Measurements from ENCODE around the gene CENPB.

Gene CENPB

DNA sequence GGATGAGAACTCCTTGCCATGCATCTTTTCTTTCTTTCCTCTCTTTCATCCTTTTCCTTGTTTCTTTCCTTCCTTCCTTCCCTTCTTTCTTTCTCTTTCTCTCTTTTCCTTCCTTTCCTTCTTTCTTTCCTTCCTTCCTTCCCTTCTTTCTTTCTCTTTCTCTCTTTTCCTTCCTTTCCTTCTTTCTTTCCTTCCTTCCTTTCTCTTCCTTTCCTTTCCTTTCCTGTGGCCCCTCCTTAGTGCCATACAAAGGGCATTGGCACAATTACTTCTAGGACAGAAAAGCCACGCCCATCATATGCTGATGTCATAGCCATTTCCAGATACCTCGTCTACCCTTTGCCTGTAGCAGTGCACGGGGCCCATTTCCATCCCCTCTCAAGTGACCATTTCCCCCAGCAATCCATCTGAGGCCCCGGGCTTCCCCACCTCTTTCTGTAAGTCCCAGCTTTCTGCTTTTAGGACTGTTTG lies 2.2 kb upstream of the CENPB start:
- DNase-seq (ENCODE audit: low read depth): no peak

- no peak for DNase-seq (ENCODE audit: low read depth)
Observed at GRCh38 chr20:3787324-3788014, 929 bp upstream of the CENPB start.

- DNase-seq (ENCODE audit: low read depth): peak; percentile 58
Observed at GRCh38 chr20:3786126-3786484, 435 bp downstream of the CENPB start.

DNA sequence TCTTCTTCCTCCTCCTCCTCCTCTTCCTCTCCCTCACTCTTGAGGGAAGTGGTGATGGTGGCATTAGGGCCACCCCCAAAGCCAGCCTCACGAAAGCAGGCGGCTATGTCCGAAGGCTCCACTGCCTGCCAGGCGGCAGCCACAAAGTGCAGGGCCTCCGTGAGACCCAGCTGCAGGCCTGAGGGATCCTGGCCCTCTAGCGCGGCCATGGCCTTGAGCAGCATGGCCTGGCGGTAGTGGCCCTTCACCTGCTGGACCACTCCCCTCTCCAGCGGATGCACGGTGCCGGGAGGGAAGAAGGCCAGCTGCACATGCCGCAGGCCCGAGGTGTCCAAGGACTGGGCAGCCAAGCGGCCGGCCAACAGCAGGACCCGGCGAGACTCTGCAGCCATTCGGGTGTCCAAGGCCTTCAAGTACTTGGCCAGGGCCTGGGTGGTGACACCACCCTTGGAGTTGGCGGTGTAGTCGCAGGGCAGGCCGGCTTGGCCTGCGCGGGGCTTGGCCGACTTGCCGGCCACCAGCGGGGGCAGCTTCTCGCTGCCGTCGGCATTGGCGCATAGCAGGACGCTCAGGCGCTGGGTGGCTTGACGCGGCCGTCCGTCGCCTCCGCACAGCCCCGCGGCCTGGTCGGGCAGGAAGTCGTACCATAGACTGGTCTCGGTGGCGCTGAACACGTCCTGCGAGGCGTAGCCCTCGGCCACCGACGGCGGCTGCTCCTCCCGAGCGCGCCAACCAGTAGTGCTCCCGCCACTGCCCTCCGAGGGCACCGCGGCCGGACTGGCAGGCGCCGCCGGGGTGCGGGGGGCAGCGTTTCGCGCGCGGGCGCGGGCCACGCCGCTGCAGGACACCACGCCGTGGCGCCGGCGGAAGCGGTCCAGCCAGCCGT lies 1.1 kb downstream of the CENPB start:
- DNase-seq (ENCODE audit: low read depth): no peak

- no peak for DNase-seq (ENCODE audit: low read depth)
Observed at GRCh38 chr20:3784863-3785239, 1.7 kb downstream of the CENPB start.

DNA sequence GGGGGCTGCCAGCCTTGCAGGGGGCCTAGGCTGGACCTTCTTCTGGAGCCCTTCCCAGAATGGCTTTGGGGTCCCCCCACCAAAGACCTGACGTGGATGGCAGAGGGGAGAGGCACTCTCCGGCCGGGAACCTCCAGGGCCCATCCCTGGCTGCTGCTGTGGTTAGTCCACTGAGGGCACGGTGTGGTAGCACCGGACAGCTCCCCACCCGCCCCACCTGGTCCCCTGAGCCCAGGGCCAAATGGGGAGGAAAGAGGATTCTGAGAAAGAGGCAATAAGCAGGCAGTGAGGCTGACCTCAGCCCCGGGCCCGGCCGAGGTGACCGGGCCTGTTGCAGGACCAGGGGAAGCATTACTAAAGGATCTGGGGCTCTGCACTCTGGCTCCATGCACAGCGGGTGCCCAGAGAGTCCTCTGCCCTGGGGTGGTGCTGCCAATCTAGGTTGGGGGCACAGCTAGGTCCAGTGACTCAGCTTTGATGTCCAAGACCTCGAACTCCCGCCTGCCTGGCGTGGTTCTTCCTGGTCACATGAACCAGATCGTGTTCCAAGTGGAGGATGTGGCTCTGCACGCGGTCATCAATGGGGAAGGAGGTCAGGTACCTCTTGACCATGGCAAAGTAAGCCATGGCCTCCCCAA lies 2.2 kb downstream of the CENPB start:
- DNase-seq (ENCODE audit: low read depth): peak; percentile 43

DNA sequence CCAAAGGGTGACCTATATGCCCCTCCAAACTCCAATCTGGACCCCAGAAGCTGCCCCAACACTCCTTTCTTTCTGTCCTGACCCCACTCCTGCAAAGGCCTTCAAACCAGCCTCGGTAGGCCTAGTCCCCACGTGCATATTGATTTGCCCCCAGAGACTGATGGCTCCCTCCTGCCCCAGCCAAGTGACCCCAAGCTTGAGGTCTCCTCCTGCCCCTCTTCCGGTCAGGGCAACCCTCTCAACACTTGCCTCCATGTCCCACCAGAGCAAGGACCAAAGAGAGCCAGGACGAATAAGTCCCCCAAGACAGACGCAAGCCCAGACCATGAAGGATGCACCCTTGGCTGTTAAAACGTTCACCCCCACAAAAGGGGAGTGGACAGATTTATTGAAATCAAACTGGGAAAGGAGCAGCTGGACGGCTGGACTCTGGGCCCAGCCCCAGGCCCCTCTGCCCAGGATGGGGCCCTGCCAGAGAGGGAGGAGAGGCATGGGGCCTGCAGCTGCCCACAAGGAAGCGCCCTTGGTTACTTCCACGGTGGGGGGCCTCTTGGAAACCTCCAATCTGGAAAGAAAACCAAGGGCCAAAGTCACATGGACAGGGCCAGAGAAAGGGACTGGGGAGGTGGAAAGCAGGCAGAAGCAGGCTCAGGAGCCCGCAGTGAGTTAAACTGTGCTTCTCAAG lies 2.9 kb downstream of the CENPB start:
- DNase-seq (ENCODE audit: low read depth): no peak

- DNase-seq (ENCODE audit: low read depth): no peak
Observed at GRCh38 chr20:3783068-3783489, 3.5 kb downstream of the CENPB start.

DNA sequence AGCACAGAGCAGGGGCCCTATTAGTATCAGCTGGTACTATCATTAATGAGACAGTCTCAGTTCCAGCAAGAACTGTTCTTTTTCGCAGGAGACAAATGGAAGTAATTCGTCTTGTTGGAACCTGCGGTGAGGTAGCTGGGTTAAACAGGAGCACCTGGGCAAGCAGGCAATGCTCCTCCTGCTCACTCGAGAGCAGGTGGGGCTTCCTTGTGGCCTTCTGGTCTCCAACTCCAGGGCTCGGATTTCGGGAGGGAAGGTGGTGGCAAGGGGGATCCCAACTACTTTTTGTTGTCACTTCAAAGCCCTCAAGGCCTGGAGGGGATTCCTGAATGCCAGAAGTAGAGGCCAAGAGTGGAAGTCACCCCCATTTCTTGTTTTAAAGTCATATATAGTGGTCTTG lies 3.9 kb downstream of the CENPB start:
- DNase-seq (ENCODE audit: low read depth): no peak

DNA sequence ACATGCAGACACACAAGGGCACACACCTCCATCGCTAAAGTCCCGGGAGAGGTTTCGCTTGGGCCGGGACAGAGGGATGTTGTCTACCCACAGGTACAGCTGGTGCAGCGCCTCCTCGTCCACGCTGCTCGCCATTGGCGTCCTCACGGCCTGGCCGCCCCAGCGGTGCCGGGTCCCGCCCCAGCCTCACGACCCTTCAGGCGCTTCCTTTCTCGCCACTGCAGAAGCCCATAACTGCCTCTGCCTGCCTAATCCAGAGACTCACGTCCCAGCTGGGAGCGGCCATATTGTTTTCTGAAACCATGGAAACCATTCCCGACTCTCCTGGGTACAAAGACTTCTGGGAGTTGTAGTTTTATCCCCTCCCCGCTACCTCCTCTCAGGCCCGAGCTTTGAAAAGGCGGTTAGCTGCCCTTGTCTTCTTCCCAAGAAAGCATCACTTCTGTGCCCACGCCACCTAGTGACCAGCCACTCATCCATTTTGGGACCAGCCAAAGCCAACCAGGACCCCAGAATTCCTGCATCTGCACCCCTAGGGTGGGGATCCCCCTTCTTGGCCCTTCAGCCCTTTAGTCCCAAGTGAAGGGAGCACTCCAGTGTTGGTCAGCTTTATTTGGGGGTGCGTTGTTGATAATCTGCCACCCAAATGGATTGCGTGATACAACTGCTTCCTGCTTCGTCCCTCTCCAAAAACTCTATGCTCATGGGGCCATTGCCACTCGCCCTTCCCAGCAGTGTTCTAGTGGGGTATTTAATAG lies 5.2 kb downstream of the CENPB start, which contains the start of gene SPEF1:
Gene SPEF1, minus strand, starts transcription at position 296 of the 758 bp plus-strand sequence. Its CDS starts 161 bp downstream, at position 135.
- peak; percentile 91 for DNase-seq (ENCODE audit: low read depth)

DNA sequence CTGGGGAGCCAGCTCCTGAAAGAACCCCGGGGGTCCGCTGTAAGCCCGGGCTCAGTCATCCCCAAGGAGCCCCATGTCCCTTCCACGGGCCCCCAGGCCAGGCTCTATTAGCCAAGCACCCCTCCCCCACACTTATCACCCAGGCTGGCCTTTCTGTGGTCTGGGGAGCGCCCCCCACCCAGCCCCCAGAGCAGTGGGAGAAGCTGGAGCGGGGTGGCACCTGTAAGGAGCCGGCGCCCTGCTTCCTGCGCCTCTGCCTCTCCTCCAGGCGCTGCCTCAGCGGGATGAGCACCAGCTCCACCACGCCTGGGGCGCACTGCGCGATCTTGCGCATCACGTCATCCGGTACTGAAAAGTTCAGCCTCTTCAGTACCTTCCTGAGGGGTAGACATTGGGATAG lies 7.6 kb downstream of the CENPB start:
- no peak for DNase-seq (ENCODE audit: low read depth)

GRCh38 chr20:3777716-3778629 lies 8.6 kb downstream of the CENPB start:
- DNase-seq (ENCODE audit: low read depth): peak; percentile 41

DNA sequence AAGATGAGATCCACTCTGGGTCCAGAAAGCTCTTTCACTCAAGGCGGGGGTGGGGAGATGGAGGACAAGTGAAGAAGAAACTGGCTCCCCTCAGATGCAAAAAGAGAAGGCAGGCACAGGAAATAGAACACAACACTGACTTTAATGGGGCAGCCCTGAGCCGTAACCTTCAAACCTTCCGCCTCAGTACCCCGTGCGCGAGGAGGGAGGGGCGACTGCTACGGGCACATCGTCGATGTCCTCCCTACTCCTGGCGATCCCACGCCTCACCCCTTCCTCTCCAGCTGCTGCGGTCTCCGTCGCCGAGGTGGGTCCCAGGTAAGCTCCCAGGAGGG lies 9.2 kb downstream of the CENPB start:
- no peak for DNase-seq (ENCODE audit: low read depth)

DNA sequence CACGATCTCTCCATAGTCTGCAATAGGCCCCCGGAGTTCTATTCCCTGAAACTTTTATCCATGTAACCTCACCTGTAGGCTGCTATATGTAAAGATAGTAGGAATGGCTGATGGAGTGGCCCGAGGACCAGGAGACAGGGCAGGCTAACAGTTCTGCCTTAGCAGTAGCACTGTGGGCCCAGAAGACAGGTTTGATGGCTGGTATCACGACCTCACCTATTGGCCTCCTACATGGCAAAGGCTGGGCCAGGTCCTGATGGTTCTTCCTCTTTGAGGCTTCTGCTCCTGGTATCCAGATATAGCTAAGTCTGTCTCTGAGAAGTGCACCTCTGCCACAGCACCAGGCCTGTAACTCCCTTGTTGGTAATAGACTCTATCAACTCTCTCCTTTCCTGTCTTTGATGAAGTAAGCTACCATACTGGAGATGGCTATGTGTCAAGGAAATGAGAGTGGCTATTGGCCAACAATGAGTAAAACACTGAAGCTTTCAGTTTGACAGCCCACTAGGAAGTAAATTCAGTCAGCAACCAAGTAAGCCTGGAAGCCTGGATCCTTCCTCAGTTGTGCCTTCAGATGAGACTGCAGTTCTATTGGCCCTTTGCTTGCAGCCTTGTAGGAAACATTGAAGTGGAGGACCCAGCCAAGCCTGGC lies 11.0 kb downstream of the CENPB start:
- DNase-seq (ENCODE audit: low read depth): no peak

DNA sequence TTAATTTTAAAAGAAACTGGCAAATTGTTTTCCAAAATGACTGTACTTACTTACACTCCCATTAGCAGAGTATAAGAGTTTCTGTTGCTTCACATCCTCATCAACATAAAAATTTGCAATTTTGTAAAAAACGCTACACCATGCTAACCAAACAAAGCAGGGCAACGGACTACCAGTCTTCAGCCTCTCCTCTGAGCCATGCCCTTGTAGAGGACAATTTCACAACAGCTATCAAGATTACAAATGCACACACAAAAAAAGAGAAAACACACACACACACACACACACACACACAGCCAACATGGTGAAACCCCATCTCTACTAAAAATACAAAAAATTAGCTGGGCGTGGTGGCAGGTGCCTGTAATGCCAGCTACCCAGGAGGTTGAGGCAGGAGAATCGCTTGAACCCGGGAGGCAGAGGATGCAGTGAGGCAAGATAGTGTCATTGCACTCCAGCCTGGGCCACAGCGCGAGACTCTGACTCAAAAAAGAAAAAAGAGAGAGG lies 14.9 kb downstream of the CENPB start:
- DNase-seq (ENCODE audit: low read depth): peak; percentile 23

DNA sequence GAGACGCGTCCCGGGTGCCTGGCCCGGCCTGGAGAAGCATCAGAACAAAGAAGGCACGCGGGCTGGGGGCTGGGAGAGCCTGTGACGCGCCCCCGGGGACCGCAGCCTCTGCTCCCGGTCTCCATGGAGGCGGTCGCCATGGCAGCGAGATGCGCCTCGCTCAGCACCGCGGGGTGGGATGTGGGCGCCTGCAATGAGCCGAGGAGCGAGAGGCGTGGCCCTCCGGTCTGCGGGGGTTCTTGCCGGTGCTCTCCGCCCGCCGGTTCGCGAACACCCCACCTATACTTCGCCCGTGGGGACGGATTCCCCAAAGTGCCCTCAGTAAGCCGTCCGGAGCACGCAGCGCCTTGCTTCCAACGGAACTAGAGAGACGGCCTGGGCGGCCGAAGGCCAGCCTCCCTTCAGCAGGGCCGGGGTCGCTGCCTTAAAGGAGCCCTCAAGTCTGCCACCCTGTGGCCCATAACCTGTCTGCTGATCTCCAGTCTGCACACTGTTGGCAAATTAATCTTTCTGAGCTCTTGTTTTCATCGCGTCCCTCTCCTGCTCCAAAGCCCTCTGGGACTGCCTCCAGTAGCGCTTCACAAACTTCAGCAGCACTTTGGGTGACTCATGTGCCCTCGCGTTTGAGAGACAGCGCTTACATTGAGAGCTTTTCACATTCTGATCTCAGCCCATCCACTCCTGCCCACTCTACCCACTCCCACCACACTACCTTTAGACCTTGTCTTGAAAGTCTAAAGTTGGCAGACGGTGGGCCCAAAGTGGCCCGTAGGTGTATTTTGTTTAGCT lies 18.0 kb downstream of the CENPB start:
- peak; percentile 72 for DNase-seq (ENCODE audit: low read depth)

DNA sequence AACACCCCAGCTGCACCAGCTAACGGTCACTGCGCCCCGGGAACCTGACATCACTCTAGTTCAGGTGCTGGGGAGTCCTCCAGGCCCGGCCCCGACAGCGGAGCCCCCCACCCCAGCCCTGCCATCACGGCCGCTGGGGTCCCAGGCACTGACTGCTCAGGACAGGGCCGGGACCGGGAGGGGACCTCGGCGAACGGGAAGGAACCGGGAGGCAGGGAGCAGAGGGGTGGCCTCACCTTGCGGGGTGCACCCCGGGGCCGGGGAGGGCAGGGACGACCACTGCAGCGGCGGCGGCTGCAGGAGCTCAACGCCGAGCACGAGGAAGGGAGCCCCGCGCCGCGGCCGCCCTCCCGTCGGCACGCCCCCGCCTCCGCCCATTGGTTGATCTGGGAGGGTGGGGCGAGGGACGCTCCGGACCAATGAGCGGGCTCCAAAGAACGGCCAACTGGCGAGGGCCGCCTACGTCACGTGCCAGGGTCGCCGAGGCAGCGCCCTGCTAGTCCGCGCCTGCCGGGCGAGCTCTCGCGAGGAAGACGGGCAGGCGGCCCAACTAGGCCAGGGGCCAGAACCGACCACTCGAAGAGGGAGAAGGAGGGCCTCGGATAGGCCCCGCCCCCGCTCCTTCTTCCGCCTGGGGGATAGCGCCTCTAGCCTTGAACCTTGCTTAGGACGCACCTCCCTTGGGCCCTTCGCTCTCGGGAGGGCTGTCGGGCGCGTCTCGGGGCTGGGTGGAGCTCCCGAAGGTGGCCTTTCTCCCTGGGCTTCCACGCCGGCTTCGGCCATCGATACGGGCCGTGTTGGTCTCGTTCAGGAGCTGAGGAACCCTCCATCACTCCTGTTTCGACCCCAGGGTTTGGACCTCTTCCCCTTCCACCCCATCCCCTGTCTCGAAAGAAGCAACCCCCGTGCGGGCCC lies 18.9 kb downstream of the CENPB start, which contains the start of gene ADISSP:
Gene ADISSP, minus strand, starts transcription at position 327 of the 915 bp plus-strand sequence. CDS start 7,653 bp downstream, outside the sequence.
- DNase-seq (ENCODE audit: low read depth): peak; percentile 98

DNA sequence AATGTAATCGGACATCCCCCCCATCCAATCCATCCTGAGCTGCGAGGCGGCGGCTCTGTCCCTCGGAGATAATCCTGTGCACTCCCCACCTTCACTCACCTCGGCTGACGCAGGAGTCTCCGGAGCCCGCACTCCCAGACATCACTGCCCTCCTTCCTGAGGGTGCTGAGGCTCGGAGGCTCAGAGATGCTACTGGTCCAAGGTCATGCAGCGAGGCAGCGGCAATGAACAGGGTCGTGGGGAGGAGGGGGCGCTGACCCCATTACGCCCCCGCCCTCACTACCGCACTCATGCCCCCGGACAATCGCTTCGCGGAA lies 19.5 kb downstream of the CENPB start:
- DNase-seq (ENCODE audit: low read depth): no peak
